AG04449 (cell line): ENCODE measurements around the gene MAN2B1.
A peak's percentile ranks its signal among the peaks of the same experiment; 100 is the strongest.

ENCODE experiments used
- CTCF ChIA-PET: fragments of 350-600 bp; formaldehyde crosslinking; extraction: SDS; loops from one replicate; lab custom pipeline; 2021; ENCODE audit warnings: antibody characterized with exemption; lab: Yijun Ruan, JAX
- POLR2A ChIA-PET: fragments of 400-600, 350-600 bp; formaldehyde crosslinking; extraction: SDS; loops from one replicate; lab custom pipeline; 2020; ENCODE audit warnings: antibody characterized with exemption, inconsistent platforms; lab: Yijun Ruan, JAX
- DNase-seq: peaks from one replicate; pipeline ENCODE4 v3.0.0-alpha.2; 2010; ENCODE audit warnings: low read depth, low spot score
- H3K4me3 ChIP-seq: 2 replicates; pipeline ENCODE4 v1.5.1; 2011; ENCODE audit warnings: low read depth, mild to moderate bottlenecking, control low read depth, low read length
- CTCF ChIP-seq: IDR thresholded peaks from one replicate; pipeline ENCODE4 v1.5.1; 2011; ENCODE audit warnings: mild to moderate bottlenecking, moderate library complexity, low read length, control low read depth, inconsistent platforms; ENCODE audit not compliant: insufficient read depth; ENCODE audit errors: missing control alignments

The MAN2B1 gene

GRCh38 chr19:12641456-12641855, 25.1 kb downstream of the MAN2B1 start:
- H3K4me3 ChIP-seq, result no peak overlapping the region
- ChIA-PET CTCF (interaction anchor here (1.3 to 1.5 kb wide), 3 partner anchors 8 to 30 kb away, joined by 4 to 6 read pairs (median 4); partner anchors contain the start of genes MAN2B1, WDR83, ZNF490 and ZNF791), POLR2A (no interaction called here)
- DNase-seq, result no peak
- no peak for TF ChIP-seq CTCF

GRCh38 chr19:12639901-12640613, 26.5 kb downstream of the MAN2B1 start:
- POLR2A ChIA-PET, result interaction anchor here (0.7 to 1.0 kb wide), 2 partner anchors 26 to 845 kb away, joined by 3 read pairs; partner anchors contain the start of genes MAN2B1 and WDR83
- DNase-seq, result peak; percentile 37
- peak; percentile 84 for TF ChIP-seq CTCF

GRCh38 chr19:12638611-12639182, 27.8 kb downstream of the MAN2B1 start:
- ChIA-PET POLR2A (no interaction called here), CTCF (interaction anchor here (0.6 to 1.3 kb wide), 3 partner anchors 15 to 637 kb away, joined by 3 read pairs; no protein-coding TSS in a partner anchor)
- TF ChIP-seq CTCF, result no peak

More at GRCh38 chr19:12639901-12640613, 26.5 kb downstream of the MAN2B1 start:
- H3K4me3 ChIP-seq, result peak overlapping the region; percentile 40
- CTCF ChIA-PET, result interaction anchor here (0.5 to 2.2 kb wide), 17 partner anchors 9 to 120 kb away, joined by 3 to 16 read pairs (median 4); partner anchors contain the start of genes MAN2B1 and WDR83

GRCh38 chr19:12636631-12637030, 29.9 kb downstream of the MAN2B1 start:
- H3K4me3 ChIP-seq, result no peak overlapping the region
- DNase-seq, result no peak
- CTCF ChIA-PET, result no interaction called here
- POLR2A ChIA-PET, result interaction anchor here (1.1 kb wide), 1 partner anchor 22 kb away, joined by 4 read pairs; no protein-coding TSS in a partner anchor
- TF ChIP-seq CTCF, result no peak

More at GRCh38 chr19:12638611-12639182, 27.8 kb downstream of the MAN2B1 start:
- H3K4me3 ChIP-seq, result no peak overlapping the region
- DNase-seq, result no peak

GRCh38 chr19:12629215-12629614, 37.3 kb downstream of the MAN2B1 start:
- no peak for TF ChIP-seq CTCF
- no peak for DNase-seq
- ChIA-PET CTCF (no interaction called here), POLR2A (interaction anchor here (1.2 kb wide), 1 partner anchor 19 kb away, joined by 4 read pairs; the partner anchor contains the start of genes ZNF490 and ZNF791)
- H3K4me3 ChIP-seq, result no peak overlapping the region
